ENCODE data around the gene C7orf33. TPM values are rescaled to one million over a fixed set of nuclear protein-coding genes. Genes with fewer than 3 reads are reported as not detected.

Gene C7orf33
- total RNA-seq, 5 donors from 2014 or later (not counting 1 experiment from before 2014, with no cell fraction given): not detected

- no peak for DNase-seq
- Histone ChIP-seq H3K4me1 (ENCODE audit: control insufficient read depth in 1 of 2, extremely low read depth in 1 of 2, insufficient read depth in 2 of 2, low read length in 2 of 2) (no peaks in the 10 kb centered on the region), H3K36me3 (ENCODE audit: control insufficient read depth in 2 of 2, extremely low read depth in 1 of 2, insufficient read depth in 1 of 2, low read length in 1 of 2) (no peaks in the 10 kb centered on the region), H3K4me3 (ENCODE audit: control insufficient read depth in 1 of 2, extremely low read depth in 1 of 2, low read length in 1 of 2) (no peak overlapping the region), H3K27ac (ENCODE audit: low read length) (no peak overlapping the region), H3K9me3 (no peaks in the 10 kb centered on the region), H3K27me3 (replicated peaks in 1 of 2; ENCODE audit: control insufficient read depth in 2 of 2, extremely low read depth in 1 of 2, insufficient read depth in 2 of 2, low read length in 1 of 2) (no peaks in the 10 kb centered on the region)
- WGBS (ENCODE audit: insufficient coverage): 20% methylated on average over 1 of the region's 6 CpGs
- Mint-ChIP-seq H3K27ac (no peak overlapping the region), H3K4me3 (no peak overlapping the region), H3K27me3 (no peaks in the 10 kb centered on the region), H3K36me3 (no peaks in the 10 kb centered on the region), H3K4me1 (peaks cover 1 to 4% (median 2%) of the 10 kb centered on the region in 3 donors), H3K9me3 (no peaks in the 10 kb centered on the region)
- ChIA-PET CTCF (no interaction called here), POLR2A (no interaction called here)
- no peak for ATAC-seq (replicated peaks in 1 of 4)
Measured at GRCh38 chr7:148664324-148664723, 73.8 kb downstream of the C7orf33 start.

- Histone ChIP-seq H3K4me1 (ENCODE audit: control insufficient read depth in 1 of 2, extremely low read depth in 1 of 2, insufficient read depth in 2 of 2, low read length in 2 of 2) (no peaks in the 10 kb centered on the region), H3K36me3 (ENCODE audit: control insufficient read depth in 2 of 2, extremely low read depth in 1 of 2, insufficient read depth in 1 of 2, low read length in 1 of 2) (no peaks in the 10 kb centered on the region), H3K27ac (ENCODE audit: low read length) (no peak overlapping the region), H3K27me3 (replicated peaks in 1 of 2; ENCODE audit: control insufficient read depth in 2 of 2, extremely low read depth in 1 of 2, insufficient read depth in 2 of 2, low read length in 1 of 2) (no peaks in the 10 kb centered on the region), H3K4me3 (ENCODE audit: control insufficient read depth in 1 of 2, extremely low read depth in 1 of 2, low read length in 1 of 2) (no peak overlapping the region), H3K9me3 (no peaks in the 10 kb centered on the region)
- DNase-seq: no peak
- CTCF ChIA-PET: no interaction called here
- ATAC-seq (replicated peaks in 1 of 4): no peak
- Mint-ChIP-seq H3K4me1 (peaks cover 1 to 4% (median 2%) of the 10 kb centered on the region in 3 donors), H3K27ac (no peak overlapping the region), H3K27me3 (no peaks in the 10 kb centered on the region), H3K4me3 (no peak overlapping the region), H3K9me3 (no peaks in the 10 kb centered on the region), H3K36me3 (no peaks in the 10 kb centered on the region)
- POLR2A ChIA-PET: no interaction called here
- 100% methylated on average over 2 of the region's 4 CpGs for WGBS (ENCODE audit: insufficient coverage)
Measured at GRCh38 chr7:148665221-148665620, 74.7 kb downstream of the C7orf33 start.

Other genes with a start within 250 kb of the C7orf33 start
- 10 to 100 TPM; 42.3 to 53.7 (median 49.9) TPM for gene CUL1, start 108.1 kb downstream of the C7orf33 start, total RNA-seq

Measured in T-cell (primary cell).